GM18520 (cell line): ENCODE results near the gene KCNK15.

ENCODE experiments used
- ATAC-seq: cut with Tn5 transposase; IDR thresholded peaks from one replicate; pipeline ENCODE4 v1.9.1; 2021; ENCODE audit not compliant: unreplicated experiment

KCNK15 gene

DNA sequence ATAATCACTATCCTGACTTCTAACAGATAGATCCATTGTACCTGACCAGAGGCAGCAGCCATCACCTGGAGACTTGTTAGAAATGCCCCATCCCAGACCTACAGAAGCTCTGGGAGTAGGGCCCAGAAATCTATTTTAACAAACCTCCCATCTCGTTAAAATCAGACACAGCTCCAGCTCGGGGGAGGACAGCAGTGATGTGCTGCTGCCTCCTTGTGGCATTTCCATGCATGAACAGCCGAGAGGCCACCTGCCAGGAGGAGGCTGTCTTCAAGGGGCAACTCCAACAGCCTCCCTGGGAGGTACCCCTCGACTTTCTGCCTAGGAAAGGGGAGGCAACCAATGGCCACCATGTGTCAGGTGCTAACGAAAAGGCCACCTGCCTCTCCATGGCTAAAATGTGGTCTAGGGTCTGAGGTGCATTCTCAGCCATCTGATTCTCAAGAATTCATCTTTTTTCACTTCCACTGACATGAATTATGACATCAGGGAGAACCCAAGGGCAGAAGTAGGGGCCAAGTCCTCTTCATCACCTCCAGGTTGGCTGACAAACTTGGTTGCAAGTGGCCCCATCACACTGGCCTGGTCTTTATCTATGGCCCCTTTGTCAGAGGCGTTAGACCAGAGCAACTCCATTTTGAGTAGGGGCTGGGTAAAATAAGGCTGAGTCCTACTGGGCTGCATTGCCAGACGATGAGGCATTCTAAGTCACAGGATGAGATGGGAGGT is 12.2 kb upstream of the KCNK15 start:
- no peak for ATAC-seq

DNA sequence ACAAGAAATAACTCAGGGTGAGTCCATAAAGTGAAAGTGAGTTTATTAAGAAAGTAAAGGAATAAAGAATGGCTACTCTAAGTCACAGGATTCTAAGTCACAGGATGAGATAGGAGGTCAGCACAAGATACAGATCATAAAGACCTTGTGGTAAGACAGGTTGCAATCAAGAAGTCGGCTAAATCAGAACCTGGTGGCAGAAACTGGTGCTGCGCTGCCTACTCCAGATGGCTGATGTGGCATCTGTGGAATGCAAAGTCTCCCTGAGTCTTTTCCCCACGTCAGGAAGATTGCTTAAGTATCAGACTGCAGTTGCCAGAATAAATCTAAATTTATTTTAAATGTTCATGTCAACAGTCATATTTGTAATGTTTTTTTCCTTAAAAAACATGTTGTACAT is 10.7 kb upstream of the KCNK15 start:
- ATAC-seq = no peak

- ATAC-seq = no peak
Measured at GRCh38 chr20:44735816-44736169, 9.9 kb upstream of the KCNK15 start.

DNA sequence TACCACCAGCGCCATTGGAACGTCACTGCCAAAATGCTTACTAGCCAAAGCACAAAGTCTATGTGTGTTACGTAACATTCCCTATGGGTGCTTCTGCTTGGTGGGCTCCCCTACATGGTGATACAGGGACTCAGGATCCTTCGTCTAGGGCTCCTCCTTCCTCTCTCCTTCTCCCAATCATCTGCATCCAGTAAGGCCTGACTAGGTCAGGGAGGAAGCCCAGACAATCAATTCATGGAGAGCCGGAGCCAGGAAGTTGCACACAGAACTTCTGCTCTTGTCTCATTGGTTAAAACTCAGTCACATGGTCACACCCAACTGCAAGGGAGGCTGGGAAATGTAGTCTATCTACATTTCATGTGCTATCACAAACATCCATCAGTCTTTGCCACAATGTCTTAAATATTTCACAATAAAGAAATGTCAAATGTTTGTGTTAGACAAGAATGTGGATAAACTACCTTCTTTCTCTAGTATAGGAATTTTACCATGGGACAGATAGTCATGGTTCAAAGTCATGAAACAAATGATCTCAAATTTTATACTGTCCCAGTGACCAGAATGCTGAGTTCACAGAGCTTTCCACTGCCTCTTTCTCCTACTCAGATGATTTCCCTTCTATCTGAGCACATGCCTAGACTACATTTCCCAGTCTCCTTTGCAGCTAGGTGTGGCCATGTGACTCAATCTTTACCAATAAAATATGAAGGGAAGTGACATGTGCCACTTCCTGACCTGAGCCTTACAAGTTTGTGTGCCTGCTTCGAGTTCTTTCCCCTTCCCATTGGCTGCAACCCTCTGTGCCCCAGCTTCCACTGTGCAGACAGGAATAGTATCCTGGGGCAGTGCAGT is 9.3 kb upstream of the KCNK15 start:
- ATAC-seq = no peak

DNA sequence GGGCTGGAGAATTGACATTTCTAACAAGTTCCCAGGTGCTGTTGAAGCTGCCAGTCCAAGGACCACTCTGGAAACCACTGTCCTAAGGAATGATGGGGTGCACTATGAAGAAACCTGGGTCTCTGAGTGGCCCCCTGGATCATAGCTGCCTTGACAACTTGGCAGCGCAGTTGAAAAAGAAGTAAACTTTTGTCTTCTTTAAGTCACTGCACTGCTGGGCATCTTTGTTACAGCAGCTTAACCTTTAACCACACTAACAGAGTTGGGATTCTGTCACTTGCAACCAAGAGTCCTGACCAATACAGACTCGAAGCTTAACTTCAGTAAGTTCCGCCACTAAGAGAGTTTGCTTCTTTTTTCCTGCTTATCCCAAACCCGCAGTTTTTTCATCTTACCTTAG is 8.5 kb upstream of the KCNK15 start:
- no peak for ATAC-seq

- ATAC-seq = no peak
Measured at GRCh38 chr20:44738813-44739477, 6.7 kb upstream of the KCNK15 start.

DNA sequence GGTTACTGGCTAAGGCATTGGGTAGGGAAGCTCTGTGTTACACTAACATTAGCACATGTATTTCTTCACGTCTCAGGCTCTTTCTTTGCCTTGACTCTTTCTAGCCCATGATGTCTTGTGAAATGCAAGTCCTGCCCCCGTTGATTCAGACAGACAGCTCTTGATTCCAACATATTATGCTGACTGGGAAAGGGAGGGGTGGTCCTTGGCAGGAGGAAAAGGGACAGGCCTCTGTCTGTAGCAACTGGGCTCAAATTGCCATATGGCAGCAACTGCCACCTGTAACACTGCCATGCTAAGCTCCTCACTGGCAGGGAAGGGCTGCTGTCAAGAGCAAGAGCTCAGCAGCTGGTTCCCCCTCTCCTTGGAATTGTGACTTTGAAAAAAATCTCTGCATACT is 5.7 kb upstream of the KCNK15 start:
- ATAC-seq = no peak

GRCh38 chr20:44742304-44743079 is 3.2 kb upstream of the KCNK15 start:
- no peak for ATAC-seq

DNA sequence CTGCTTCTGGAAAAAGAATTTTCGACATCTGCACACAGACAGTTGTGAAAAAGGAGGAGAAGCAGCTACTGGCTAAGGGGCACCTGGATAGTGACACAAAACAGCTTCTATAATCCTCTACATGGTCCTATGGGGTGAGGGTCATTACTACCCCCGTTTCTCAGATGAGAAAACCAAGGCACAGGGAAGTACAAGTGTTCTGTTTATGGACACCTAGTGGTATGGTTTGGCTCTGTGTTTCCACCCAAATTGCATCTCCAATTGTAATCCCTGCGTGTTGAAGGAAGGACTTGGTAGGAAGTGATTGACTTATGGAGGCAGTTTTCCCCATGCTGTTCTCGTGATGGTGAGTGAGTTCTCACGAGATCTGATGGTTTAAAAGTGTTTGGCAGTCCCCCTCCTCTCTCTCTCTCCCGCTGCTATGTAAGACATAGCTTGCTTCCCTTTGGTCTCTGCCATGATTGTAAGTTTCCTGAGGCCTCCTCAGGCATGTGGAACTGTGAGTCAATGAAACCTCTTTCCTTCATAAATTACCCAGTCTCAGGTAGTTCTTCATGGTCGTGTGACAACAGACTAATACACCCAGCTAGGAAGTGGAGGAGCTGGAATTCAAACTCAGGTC is 2.5 kb upstream of the KCNK15 start:
- no peak for ATAC-seq

GRCh38 chr20:44743916-44744655 is 1.6 kb upstream of the KCNK15 start:
- no peak for ATAC-seq

DNA sequence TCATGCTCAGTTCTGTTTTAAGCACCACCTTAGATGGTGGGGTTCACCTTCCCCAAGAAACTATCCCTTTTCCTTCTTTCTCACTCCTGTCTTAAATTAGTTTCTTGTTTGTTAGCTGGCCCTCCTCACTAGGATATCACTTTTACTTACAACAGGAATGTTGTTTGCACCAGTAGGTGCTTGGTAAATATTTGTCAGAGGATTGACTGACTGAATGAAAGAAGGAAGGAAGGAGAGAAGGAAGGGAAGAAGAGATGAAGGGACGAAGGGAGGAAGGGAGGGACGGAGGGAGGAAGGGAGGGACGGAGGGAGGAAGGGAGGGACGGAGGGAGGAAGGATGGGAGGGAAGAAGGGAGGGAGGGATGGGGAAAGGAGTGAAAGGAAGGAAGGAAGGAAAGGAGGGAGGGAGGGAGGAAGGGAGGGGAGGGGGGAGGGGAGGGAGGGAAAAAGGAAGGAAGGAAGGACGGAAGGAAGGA is 505 bp upstream of the KCNK15 start:
- ATAC-seq = no peak

GRCh38 chr20:44746367-44747165 is 901 bp downstream of the KCNK15 start:
- ATAC-seq = no peak

DNA sequence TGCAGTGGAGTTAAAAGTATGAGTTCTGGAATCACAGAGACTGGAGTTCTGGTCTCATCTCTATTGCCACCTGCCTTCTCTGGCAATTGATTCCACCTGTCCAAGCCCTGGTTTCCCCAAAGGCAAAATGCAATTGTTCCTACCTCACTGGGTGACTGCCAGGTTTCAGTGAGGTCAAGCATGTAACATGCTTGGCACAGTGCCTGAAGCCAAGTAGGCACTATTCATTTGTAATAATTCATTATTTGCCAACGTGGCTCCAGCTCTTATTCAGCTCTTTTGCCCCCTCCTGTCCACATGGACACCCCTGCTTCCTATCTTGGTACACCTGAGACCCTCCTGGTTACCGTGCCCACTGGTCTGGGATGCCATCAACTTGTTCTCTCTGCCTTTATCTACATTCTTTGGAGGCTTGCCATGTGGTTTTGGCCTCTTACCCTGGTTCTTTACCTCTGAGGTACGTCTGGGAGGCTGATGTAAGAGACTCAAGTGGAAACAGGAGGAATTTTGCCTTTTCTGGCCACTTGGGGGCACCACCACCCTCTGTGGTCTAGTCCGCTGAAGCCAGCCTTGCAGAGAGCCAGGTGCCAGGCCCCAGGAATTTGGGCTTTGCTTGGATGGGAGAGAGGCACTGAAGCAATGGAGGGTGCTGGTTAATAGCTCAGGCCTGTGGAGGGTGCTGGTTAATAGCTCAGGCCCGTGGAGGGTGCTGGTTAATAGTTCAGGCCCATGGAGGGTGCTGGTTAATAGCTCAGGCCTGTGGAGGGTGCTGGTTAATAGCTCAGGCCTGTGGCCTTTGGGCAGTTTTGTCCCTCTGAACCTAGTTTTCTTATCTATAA is 1.7 kb downstream of the KCNK15 start:
- no peak for ATAC-seq

- no peak for ATAC-seq
Measured at GRCh38 chr20:44748005-44748370, 2.3 kb downstream of the KCNK15 start.

- ATAC-seq = no peak
Measured at GRCh38 chr20:44750081-44750805, 4.6 kb downstream of the KCNK15 start.

DNA sequence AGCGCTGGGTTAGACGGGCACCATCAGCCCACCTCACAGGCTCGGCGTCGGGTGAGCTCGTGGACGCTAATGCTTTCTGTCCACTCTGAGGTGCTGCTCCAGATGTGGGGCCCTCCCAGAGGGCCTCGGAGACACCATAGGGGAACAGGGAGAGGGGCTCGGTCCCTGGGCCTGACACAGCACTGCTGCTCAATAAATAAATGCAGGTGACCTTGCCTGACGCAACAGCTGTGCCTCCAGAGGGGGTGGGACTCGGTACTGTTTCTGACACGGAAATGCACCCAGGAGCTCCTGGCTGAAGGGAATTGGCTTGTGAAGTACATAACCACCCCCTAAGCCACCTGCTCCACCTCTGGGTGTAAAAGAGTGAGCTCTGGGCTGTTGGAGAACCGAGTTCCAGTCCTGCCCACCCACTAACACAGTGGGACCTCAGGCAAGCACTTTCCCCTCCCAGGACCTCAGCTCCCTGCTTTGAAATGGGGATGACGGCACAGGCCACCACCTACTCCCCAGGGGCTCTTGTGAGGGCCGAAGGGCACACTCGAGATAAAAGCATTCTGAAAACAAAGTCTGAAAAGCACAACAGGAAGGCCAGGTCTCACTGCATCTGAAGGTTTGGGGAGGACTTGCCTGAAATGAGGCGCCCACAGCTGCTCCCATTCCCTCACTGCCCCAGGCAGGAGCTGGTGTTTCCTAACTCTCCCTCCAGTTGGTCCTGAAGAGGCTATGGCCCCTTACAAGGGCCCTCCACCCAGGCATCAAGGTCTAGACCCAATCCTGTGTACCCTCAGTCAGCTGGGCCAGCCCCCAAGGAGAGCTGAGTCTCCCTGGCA is 6.7 kb downstream of the KCNK15 start:
- no peak for ATAC-seq

- ATAC-seq = no peak
Measured at GRCh38 chr20:44754554-44754953, 8.9 kb downstream of the KCNK15 start.
